Fibroblast of skin of abdomen (primary cell): ENCODE results near the gene CCDC116.
"Not testable (repeated sequence)": the region's sequence is repeated elsewhere in the genome, so short reads cannot be mapped to it uniquely, and the experiment has no call there.

Experiments
- DNase-seq: peaks from one replicate; pipeline ENCODE4 v3.0.0-alpha.2; 2013

Gene CCDC116

DNA sequence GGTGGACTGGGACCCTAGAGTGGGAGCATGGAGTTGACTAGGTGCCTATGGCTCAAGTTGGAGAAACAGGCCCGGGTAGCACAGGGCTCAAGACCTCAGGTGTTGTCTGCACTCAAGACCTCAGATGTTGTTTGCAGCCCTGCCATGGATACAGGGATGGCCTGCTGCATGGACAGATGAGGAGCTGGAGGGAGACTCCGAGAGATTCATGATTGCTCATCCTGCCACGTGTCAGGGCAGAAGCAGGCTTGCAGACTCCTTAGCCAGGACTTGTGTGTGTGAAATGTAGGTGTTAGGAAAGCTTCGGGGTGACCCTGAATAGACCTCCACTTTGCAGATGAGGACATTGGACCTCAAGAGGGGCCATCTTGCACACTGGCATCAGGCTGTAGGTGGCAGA is 921 bp downstream of the CCDC116 start:
- DNase-seq: no peak

DNA sequence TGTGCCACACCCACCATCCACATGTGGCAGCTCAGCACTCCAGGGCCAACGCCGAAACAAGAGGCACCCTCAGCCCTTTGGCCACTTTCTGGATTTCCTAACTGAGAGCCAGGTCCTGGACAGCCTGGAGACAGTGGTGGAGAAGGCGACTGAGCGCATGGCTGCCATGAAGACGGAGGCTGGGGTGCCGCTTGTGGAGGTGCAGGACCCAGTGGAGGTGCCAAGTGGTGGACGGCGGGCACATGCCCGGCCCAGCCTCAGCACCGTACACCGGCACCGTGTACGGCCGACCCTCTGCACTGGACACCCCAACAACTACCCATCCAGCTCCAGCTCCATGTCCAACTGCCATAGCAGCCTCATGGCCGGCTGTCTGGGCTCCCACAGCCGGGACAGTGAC is 1.5 kb downstream of the CCDC116 start:
- no peak for DNase-seq

DNA sequence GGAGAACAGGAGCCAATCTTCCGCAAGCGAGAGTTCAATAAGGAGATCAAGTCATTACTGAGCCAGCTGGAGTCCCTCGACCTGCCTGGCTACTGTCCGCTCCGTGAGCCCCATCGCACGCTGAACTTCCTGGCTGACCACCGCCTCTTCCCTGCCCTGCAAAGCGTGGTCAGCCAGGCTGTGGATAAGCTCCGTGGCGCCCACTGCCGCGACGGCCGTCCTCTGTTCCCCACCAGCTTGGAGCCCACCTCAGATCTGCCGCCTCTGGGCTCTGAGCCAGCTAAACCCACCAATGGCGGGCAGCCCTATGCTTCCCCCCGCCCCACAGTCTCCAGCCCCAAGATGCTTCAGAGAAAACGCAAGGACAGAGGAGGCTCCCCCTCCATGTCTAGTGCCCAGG is 2.3 kb downstream of the CCDC116 start:
- no peak for DNase-seq

DNA sequence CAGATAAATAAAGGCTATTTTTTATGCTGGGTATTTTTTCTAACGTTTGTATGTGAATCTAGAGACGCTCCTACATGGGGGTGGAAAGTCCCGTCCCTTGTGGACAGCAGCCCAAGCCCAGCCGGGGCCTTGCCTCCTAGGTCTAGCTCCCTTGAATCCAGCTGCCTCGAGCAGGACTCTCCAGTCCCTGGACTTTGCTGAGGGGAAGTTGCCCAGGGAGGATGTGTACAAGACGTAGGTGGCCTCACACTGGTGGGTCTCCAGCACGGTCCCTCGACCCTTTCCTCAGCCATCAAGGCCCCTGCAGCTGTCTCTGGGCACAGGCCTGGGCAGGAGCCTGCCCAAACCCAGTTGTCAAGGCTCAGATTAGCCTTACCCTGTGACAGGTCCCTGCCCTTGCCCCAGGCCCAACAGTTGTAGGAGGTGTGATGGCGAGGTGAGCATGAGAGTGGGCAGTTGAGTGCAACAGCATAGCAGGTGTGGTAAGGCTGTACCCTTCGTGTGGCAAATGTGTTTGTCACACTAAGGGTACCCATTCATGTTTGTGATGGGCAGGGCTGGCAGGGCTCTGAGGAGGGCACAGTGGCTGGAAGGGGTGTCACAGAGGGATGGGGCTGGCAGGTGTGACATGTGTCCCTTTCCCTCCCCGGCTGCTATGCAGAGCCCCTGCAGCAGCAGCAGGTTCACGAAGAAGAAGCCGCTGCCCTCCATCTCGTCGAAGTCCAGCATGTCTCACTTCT is 3.4 kb downstream of the CCDC116 start:
- no peak for DNase-seq

DNA sequence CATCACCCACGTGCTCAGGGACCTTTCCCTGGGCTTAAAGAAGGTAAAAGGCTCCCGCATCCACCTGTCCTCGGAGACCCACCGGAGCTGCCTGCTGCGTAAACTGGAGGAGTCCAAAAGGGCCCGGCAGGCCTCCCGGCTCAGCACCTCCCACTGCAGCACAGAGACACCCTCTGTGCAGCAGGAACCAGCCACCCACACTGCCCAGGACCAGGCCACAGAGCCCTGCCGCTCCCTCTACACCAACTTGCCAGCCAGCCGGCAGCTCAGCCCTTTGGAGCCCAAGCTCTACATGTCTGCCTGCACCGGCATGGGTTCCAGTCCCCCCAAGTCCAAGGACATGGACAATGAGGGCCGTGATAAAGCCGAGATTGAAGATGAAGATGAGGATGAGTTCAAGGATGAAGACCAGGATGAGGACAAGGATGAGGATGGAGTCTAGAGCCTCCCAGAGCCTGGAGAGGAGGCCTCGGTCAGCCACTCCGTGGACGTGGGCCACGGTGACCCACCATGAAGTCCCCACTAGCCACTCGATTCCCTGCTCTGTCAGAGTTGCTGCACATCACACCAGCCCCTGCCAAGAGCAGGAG is 4.2 kb downstream of the CCDC116 start:
- DNase-seq: no peak

DNA sequence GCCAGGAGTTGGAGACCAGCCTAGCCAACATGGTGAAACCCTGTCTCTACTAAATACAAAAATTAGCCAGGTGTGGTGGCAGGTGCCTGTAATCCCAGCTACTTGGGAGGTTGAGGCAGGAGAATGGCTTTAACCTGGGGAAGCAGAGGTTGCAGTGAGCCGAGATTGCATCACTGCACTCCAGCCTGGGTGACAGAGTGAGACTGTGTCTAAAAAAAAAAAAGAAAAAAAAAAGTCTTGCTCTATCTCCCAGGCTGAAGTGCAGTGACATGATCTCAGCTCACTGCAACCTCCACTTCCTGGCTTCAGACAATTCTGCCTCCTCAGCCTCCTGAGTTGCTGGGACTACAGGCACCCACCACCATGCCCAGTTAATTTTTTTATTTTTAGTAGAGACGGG is 4.9 kb downstream of the CCDC116 start:
- DNase-seq: not testable (repeated sequence)

DNA sequence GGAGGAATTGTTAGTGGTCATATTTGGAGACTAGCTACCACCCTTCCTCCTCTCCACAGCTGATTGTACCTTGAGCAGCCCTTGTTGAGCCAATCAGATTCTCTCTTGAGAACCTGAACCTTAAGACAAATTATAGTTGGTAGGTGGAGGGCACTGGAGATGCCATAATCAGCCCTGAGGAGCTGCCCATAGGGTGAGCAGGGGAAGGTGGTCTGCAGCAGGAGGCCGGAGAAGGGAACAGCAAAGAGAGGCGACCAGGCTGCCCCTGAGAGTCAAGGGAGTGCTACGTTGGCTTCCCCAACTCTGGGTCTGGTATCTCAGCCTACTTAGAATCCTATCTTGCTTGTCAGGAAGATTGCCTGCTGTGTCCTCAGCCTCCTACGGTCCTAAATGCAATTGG is 6.8 kb downstream of the CCDC116 start:
- no peak for DNase-seq

DNA sequence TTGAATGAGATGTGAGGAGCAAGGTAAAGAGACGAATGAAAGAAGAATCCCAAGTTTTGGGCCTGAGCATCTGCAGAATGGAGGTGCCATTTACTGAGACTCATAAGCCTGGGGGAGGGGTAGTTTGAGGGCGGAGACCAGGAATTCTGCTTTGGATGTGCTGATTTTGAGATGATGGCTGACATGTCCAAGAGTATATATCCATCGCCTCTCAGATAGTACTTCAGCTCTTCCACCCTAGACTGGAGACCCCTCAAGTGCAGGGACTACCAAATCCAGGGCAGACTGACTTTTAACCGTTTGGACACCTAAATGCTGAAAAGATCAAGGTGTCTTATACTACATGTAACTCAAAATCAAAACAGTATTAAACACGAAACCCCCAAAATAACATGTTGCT is 8.2 kb downstream of the CCDC116 start:
- DNase-seq: no peak

DNA sequence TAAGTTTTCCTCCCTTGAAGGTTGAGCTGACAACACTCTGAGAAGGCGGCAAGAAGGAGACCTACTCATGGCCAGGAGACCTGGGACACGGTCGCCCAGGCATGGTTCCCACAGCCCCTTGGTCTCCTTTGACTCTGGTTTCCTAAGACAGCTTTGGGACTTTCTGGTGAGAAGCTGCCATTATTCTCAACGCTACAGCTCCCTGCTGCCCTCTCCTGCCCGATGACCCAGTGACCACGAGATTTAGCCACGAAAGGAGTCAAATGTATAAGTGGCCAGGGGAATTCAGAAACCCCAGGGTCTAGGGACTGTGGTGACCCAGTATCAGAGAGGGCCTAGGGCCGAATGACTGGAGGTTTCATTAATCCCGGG is 8.8 kb downstream of the CCDC116 start:
- peak; percentile 33 for DNase-seq

DNA sequence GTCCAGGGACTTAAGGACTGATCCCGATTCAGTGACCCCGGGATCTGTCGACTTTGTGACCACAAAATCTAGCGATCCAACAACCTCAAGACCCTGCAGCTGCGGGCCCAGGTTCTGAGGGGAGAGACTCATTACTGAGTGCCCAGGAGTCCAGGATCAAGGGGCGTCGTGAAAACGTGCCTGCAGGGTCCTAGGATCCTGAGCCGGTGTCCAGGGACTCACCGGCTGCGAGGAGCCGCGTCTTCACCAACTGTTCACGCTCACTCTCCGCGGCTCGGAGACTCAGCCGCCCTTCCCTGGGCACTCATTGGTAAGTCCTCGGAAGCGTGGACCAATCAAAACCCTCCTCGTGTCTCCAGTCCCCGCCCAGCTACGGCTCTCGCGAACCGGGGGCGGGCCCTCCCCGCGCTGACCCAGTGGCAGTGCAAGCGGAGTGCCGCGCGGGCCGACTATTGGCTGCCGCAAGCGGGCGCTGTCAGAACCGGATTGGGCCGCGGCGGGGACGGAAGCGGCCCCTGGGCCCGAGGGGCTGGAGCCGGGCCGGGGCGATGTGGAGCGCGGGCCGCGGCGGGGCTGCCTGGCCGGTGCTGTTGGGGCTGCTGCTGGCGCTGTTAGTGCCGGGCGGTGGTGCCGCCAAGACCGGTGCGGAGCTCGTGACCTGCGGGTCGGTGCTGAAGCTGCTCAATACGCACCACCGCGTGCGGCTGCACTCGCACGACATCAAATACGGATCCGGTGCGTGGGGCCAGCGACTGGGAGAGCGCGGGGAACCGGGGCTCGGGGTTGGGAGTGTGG is 9.4 kb downstream of the CCDC116 start, which contains the start of gene SDF2L1:
Gene SDF2L1 (plus strand): TSS at position 514 of the 795 bp plus-strand sequence. CDS start 35 bp downstream, at position 549.
- DNase-seq: peak; percentile 99

DNA sequence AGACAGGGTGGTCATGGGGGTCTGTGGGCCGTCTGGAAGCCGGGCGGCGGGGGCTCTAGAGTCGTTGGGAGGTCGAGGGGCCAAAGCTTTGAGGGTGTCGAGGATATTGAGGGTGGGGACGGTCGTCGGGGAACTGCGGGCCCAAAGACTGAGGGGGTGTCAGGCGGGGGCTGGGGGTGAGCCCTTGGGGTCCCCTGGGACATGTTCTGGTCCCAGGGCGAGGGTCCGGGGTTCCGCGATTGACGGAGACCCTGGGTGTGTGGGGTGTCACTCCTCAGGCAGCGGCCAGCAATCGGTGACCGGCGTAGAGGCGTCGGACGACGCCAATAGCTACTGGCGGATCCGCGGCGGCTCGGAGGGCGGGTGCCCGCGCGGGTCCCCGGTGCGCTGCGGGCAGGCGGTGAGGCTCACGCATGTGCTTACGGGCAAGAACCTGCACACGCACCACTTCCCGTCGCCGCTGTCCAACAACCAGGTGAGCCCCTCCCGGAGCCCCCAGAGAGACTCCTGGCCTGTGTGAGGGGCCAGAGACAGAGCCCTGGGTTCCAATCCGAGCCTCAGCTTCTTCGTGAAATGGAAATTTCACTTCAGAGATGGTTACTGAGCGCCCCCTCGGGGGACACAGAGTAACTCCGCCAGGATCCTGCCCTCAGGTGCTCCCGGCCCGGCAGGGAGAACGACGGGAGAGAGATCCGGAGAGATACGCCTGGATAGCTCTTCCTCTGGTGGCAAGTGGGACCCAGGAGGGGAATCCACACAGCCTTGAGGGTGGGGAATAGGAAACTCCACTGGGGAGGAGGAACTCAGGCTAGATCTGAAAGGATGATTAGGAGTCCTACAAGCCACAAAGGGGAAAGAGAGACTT is 10.3 kb downstream of the CCDC116 start:
- peak; percentile 50 for DNase-seq

DNA sequence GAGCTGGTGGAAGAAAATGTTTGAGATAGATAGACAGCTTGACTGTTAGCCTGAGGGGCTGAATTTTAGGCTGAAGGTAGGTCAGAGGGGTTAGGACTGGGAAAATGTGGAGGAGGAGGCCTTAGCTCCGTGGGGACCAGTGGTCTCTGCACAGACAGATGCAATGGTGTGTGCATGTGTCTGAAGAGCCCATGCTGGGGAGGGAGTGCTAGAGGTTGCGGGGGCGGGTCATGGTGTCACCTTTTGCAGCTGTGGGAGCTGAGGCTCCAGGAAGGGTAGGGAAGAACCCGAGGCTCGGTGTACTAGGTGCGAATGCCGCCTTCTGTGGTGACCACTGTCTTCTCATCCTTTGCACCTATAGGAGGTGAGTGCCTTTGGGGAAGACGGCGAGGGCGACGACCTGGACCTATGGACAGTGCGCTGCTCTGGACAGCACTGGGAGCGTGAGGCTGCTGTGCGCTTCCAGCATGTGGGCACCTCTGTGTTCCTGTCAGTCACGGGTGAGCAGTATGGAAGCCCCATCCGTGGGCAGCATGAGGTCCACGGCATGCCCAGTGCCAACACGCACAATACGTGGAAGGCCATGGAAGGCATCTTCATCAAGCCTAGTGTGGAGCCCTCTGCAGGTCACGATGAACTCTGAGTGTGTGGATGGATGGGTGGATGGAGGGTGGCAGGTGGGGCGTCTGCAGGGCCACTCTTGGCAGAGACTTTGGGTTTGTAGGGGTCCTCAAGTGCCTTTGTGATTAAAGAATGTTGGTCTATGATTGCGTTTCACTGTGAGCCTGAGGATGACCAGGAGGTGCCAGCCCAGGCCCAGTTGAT is 11.2 kb downstream of the CCDC116 start:
- no peak for DNase-seq

DNA sequence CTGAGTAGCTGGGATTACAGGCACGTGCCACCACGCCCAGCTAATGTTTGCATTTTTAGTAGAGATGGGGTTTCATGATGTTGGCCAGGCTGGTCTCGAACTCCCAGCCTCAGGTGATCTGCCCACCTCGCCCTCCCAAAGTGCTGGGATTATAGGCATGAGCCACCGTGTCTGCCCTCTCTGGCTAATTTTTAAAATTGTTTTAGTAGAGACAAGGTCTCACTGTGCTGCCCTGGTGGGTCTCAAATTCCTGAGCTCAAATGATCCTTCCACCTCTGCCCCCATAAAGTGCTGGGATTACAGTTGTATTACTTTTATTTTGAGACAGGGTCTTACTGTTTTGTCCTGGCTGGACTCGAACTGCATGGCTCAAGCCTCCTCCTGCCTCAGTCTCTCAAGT is 13.0 kb downstream of the CCDC116 start:
- DNase-seq: not testable (repeated sequence)

DNA sequence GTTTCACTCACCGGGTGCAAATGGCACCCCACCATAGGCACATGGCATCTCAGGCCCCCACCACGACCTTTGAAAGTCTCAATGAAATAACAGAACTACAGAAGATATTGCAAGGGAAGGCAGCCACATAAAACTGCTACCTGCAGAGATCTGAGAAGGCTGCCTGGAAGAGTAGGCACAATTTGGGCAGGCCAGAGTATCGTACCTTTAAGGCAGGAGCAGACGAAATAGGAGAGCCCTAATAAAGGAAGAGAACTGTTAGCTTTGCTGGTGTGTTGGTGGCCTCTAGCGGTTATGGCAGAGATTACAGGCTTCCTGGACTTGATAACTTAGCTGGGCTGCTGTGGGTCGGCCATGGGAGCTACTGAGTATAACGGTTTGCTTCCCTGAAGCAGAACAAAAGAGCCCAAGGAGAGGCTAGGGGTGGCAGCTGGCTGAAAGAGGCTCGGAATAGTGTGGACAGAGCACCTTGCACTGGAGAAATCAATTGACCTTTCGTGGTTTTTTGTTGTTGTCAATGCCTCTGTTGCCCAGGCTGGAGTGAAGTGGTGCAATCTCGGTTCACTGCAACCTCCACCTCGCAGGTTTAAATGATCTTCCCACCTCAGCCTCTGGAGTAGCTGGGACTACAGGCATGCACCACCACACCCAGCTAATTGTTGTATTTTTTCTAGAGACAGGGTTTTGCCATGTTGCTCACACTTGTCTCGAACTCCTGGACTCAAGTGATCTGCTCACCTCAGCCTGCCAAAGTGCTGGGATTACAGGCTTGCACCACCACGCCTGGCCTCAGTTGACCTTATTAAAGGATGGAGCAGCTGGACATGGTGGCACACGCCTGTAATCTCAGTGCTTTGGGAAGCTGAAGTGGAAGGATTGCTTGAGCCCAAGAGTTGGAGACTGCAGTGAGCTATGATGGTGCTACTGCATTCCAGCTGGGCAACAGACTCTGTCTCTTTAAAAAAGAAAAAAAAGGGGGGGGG is 14.3 kb downstream of the CCDC116 start:
- peak; percentile 74 for DNase-seq

DNA sequence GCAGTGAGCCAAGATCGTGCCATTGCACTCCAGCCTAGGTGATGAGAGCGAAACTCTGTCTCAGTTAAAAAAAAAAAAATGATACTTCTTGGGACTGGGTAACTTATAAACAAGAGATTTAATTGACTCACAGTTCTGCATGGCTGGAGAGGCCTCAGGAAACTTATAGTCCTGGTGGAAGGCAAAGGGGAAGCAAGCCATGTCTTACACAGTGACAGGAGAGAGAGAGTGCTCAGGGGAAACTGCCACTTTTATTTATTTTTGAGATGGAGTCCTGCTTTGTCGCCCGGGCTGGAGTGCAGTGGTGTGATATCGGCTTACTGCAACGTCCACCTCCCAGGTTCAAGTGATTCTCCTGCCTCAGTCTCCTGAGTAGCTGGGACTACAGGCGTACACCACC is 17.7 kb downstream of the CCDC116 start:
- no peak for DNase-seq

DNA sequence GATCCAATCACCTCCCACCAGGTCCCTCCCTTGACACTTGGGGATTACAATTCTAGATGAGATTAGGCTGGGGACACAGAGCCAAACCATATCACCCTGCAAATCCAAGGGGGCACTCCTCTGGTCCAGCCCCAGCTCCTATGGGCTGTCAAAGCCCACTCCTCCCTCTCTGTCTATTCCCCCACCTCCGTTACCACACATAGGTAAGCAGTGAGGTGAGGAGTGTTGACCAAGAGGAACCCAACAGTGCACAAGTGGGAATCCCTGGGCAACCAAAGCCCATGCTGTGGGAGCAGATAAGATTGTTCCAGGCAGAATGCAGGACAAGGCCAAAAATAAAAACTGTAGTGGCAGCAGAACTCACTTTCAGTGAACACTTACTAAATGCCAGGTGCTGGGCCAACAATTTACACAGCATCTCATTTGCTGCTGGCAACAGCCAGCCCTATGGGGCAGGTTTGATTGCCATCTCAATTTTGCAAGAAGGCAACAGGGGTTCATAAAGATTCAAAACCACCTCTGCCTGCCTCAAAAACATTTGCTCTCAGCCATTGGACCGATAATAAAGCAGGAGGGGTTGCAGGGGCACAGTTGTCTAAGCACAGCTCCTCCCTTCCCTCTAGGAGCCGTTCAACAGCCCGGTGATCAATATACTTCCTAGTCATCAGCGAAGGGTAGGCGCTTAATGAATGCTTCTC is 18.4 kb downstream of the CCDC116 start:
- DNase-seq: no peak

DNA sequence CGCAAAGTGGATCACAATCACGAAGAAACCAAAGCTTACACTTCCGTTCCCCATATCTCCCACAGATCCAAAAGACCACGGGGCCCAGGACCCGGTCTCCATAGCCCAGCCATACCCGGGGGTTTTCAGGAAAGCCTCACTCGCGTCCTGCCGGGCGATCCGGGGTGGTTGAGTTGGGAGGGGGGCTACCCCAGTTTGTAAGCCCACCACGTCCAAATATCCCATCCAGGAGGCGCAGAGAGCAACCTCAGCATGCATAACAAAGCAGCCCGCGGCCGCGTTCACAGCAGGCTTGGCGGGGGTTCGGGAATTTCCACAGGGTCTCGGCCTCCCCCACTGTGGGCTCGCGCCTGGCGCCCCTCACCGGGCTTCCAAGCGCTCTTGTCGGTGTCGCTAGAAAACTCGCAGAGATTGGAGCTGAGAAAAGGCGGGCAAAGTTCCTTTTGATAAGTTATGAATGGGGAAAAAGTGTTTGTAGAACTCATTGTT is 19.0 kb downstream of the CCDC116 start:
- no peak for DNase-seq

DNA sequence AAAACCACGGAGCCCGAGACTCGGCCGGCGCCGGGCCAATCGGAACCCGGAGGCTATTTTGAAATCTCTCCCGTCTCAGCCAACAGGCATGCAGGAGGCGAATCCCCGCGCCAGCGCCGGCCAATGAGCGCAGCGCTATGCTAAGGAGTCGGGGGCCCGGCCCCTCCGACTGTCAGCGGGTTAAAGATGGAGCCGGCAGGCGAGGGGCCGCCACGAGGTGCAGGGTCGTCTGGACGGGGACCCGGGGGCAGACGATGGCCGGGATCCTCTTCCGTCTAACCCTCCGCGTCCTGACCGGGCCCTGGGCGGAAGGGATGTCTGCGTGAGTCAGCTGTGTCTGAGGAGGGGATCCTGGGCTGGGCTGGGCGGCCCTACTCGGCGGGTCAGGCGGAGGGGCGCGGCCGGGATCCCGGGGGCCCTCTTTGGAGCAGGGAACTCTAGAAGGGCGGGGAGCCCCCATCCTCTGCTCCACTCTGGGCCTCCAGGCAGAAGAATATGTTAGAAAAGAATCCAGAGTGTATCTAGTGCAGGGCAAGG is 19.5 kb downstream of the CCDC116 start:
- peak; percentile 87 for DNase-seq
